Measurements from ENCODE around the gene MAT1A.
"Not testable (repeated sequence)": the region's sequence is repeated elsewhere in the genome, so short reads cannot be mapped to it uniquely, and the experiment has no call there.

MAT1A gene

GRCh38 chr10:80318742-80319141 lies 29.3 kb upstream of the MAT1A start:
- H3K27me3 ChIP-seq (ENCODE audit: insufficient read depth, low read length) = peaks cover 21% of the 10 kb centered on the region; the same call in 1 of the 2 replicates
- no peaks in the 10 kb centered on the region for H3K79me2 ChIP-seq (ENCODE audit: control insufficient read depth, insufficient read depth, low read length, unreplicated experiment)
- no peak overlapping the region for H3K4me3 ChIP-seq (ENCODE audit: low read depth, low read length)
- no peak overlapping the region for H3K27ac ChIP-seq (ENCODE audit: low read depth, low read length)
- peaks cover 1% of the 10 kb centered on the region for H3K4me1 ChIP-seq (ENCODE audit: control insufficient read depth, insufficient read depth, low read length, unreplicated experiment)
- no peak overlapping the region for H2AFZ ChIP-seq (ENCODE audit: low read length, unreplicated experiment)
- H3K36me3 ChIP-seq (ENCODE audit: insufficient read depth, low read length) = no peaks in the 10 kb centered on the region

DNA sequence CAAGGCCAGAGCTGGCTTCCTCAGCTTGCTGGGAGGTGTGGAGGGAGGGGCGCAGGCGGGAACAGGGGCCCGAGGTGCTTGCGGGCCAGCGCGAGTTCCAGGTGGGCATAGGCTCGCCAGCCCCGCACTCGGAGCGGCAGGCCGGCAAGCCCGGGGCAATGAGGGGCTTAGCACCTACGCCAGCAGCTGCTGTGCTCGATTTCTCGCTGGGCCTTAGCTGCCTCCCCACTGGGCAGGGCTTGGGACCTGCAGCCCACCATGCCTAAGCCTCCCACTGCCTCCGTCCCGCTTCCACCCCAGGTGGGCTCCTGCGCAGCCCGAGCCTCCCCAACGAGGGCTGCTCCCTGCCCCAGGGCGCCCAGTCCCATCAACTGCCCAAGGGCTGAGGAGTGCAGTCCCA lies 25.9 kb upstream of the MAT1A start:
- Histone ChIP-seq H3K27ac (ENCODE audit: low read depth, low read length) (no peak overlapping the region), H3K79me2 (ENCODE audit: control insufficient read depth, insufficient read depth, low read length, unreplicated experiment) (no peaks in the 10 kb centered on the region), H3K4me3 (ENCODE audit: low read depth, low read length) (no peak overlapping the region), H3K4me1 (ENCODE audit: control insufficient read depth, insufficient read depth, low read length, unreplicated experiment) (no peaks in the 10 kb centered on the region), H2AFZ (ENCODE audit: low read length, unreplicated experiment) (no peak overlapping the region), H3K36me3 (ENCODE audit: insufficient read depth, low read length) (no peaks in the 10 kb centered on the region), H3K27me3 (ENCODE audit: insufficient read depth, low read length) (peaks cover 16% of the 10 kb centered on the region; the same call in 1 of the 2 replicates)

GRCh38 chr10:80313523-80313922 lies 24.1 kb upstream of the MAT1A start:
- peaks cover 5% of the 10 kb centered on the region; the same call in 1 of the 2 replicates for H3K27me3 ChIP-seq (ENCODE audit: insufficient read depth, low read length)
- no peaks in the 10 kb centered on the region for H3K4me1 ChIP-seq (ENCODE audit: control insufficient read depth, insufficient read depth, low read length, unreplicated experiment)
- no peaks in the 10 kb centered on the region for H3K36me3 ChIP-seq (ENCODE audit: insufficient read depth, low read length)
- no peak overlapping the region for H3K27ac ChIP-seq (ENCODE audit: low read depth, low read length)
- no peak overlapping the region for H2AFZ ChIP-seq (ENCODE audit: low read length, unreplicated experiment)
- no peaks in the 10 kb centered on the region for H3K79me2 ChIP-seq (ENCODE audit: control insufficient read depth, insufficient read depth, low read length, unreplicated experiment)
- H3K4me3 ChIP-seq (ENCODE audit: low read depth, low read length) = no peak overlapping the region

- not testable (repeated sequence) for H3K4me3 ChIP-seq (ENCODE audit: low read depth, low read length); H3K79me2 ChIP-seq (ENCODE audit: control insufficient read depth, insufficient read depth, low read length, unreplicated experiment); H2AFZ ChIP-seq (ENCODE audit: low read length, unreplicated experiment); H3K4me1 ChIP-seq (ENCODE audit: control insufficient read depth, insufficient read depth, low read length, unreplicated experiment); H3K27me3 ChIP-seq (ENCODE audit: insufficient read depth, low read length); H3K27ac ChIP-seq (ENCODE audit: low read depth, low read length); H3K36me3 ChIP-seq (ENCODE audit: insufficient read depth, low read length)
Observed at GRCh38 chr10:80305989-80306388, 16.5 kb upstream of the MAT1A start.

DNA sequence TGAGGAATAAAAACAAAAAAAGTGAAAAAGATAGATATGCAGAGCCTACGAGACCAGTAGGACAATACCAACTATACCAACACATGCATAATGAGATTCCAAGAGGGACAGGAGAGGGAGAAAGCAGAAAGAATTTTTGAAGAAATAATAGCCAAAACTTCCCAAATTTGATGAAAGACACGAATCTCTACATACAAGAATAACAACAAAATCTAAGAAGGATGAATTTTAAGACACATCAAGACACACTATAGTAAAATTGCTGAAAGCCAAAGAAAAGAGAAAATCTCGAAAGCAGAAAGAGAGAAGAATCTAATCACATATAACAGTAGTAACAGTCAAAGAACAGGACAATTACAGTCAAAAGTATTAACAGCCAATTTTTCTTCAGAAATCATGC lies 7.5 kb upstream of the MAT1A start:
- Histone ChIP-seq H2AFZ (ENCODE audit: low read length, unreplicated experiment) (no peak overlapping the region), H3K27me3 (ENCODE audit: insufficient read depth, low read length) (peaks cover 50% of the 10 kb centered on the region), H3K4me1 (ENCODE audit: control insufficient read depth, insufficient read depth, low read length, unreplicated experiment) (no peaks in the 10 kb centered on the region), H3K27ac (ENCODE audit: low read depth, low read length) (no peak overlapping the region), H3K36me3 (ENCODE audit: insufficient read depth, low read length) (no peaks in the 10 kb centered on the region), H3K79me2 (ENCODE audit: control insufficient read depth, insufficient read depth, low read length, unreplicated experiment) (no peaks in the 10 kb centered on the region), H3K4me3 (ENCODE audit: low read depth, low read length) (no peak overlapping the region)

DNA sequence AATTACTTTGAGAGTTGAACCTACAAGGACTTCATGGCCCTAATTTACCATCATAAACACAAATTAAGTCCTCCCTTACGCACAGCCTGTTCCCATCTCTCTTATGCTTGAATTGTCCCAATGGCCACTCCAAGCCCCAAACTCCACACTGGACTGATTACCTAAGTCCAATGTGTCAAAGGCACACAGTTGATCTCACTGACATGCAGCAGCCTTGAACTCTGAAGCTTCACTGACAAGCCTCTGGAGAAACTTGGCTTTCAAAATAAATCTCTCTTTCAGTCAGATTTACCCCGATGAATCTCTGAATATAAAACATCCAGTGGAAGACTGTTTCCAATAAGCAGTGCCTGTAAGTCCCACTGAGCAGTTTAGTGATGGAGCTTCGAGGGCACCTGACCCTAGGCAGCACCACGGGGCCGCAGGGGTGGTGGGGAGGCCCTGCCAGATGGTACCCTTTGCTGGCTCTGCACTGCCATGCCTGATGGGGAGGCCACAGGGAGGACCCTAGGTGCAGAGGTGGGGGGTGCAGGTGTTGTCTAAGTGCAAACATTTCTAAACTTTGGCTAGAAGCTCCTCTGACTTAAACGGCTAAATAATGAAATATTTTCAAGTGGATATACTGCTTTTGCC lies 3.3 kb upstream of the MAT1A start:
- H3K4me1 ChIP-seq (ENCODE audit: control insufficient read depth, insufficient read depth, low read length, unreplicated experiment) = no peaks in the 10 kb centered on the region
- H3K27ac ChIP-seq (ENCODE audit: low read depth, low read length) = no peak overlapping the region

GRCh38 chr10:80290474-80291220 lies 1.2 kb upstream of the MAT1A start:
- peaks cover 92% of the 10 kb centered on the region for H3K27me3 ChIP-seq (ENCODE audit: insufficient read depth, low read length)

More for the DNA sequence above, 3.3 kb upstream of the MAT1A start:
- Histone ChIP-seq H3K36me3 (ENCODE audit: insufficient read depth, low read length) (no peaks in the 10 kb centered on the region), H3K4me3 (ENCODE audit: low read depth, low read length) (no peak overlapping the region), H3K27me3 (ENCODE audit: insufficient read depth, low read length) (peaks cover 75% of the 10 kb centered on the region), H2AFZ (ENCODE audit: low read length, unreplicated experiment) (no peak overlapping the region), H3K79me2 (ENCODE audit: control insufficient read depth, insufficient read depth, low read length, unreplicated experiment) (no peaks in the 10 kb centered on the region)

DNA sequence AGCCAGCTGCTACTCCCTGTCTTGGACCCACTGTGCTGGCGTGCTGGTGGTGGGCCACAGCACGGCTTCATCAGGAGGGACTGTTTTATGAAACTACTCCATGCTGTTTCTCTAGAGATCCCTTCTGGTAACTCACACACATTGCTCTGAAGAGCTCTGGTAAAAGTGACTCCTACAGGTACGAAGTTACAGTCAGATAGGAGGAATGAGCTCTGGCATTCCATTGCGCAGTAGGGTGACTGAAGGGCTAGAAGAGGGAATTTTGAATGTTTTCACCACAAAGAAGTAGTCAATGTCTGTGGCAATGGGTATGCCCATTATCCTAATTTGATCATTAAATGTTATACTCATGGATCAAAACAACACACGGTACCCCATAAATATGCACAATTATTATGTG lies 609 bp downstream of the MAT1A start:
- peaks cover 84% of the 10 kb centered on the region for H3K27me3 ChIP-seq (ENCODE audit: insufficient read depth, low read length)
- no peak overlapping the region for H2AFZ ChIP-seq (ENCODE audit: low read length, unreplicated experiment)
- H3K79me2 ChIP-seq (ENCODE audit: control insufficient read depth, insufficient read depth, low read length, unreplicated experiment) = no peaks in the 10 kb centered on the region
- no peaks in the 10 kb centered on the region for H3K36me3 ChIP-seq (ENCODE audit: insufficient read depth, low read length)
- no peaks in the 10 kb centered on the region for H3K4me1 ChIP-seq (ENCODE audit: control insufficient read depth, insufficient read depth, low read length, unreplicated experiment)
- no peak overlapping the region for H3K27ac ChIP-seq (ENCODE audit: low read depth, low read length)
- no peak overlapping the region for H3K4me3 ChIP-seq (ENCODE audit: low read depth, low read length)

More at GRCh38 chr10:80290474-80291220, 1.2 kb upstream of the MAT1A start:
- Histone ChIP-seq H2AFZ (ENCODE audit: low read length, unreplicated experiment) (no peak overlapping the region), H3K4me1 (ENCODE audit: control insufficient read depth, insufficient read depth, low read length, unreplicated experiment) (no peaks in the 10 kb centered on the region), H3K36me3 (ENCODE audit: insufficient read depth, low read length) (no peaks in the 10 kb centered on the region), H3K79me2 (ENCODE audit: control insufficient read depth, insufficient read depth, low read length, unreplicated experiment) (no peaks in the 10 kb centered on the region), H3K27ac (ENCODE audit: low read depth, low read length) (no peak overlapping the region), H3K4me3 (ENCODE audit: low read depth, low read length) (no peak overlapping the region)

- Histone ChIP-seq H3K27ac (ENCODE audit: low read depth, low read length) (no peak overlapping the region), H3K36me3 (ENCODE audit: insufficient read depth, low read length) (no peaks in the 10 kb centered on the region), H3K79me2 (ENCODE audit: control insufficient read depth, insufficient read depth, low read length, unreplicated experiment) (no peaks in the 10 kb centered on the region), H3K27me3 (ENCODE audit: insufficient read depth, low read length) (peaks cover 67% of the 10 kb centered on the region), H3K4me1 (ENCODE audit: control insufficient read depth, insufficient read depth, low read length, unreplicated experiment) (no peaks in the 10 kb centered on the region), H2AFZ (ENCODE audit: low read length, unreplicated experiment) (no peak overlapping the region), H3K4me3 (ENCODE audit: low read depth, low read length) (no peak overlapping the region)
Observed at GRCh38 chr10:80284522-80284921, 4.9 kb downstream of the MAT1A start.

DNA sequence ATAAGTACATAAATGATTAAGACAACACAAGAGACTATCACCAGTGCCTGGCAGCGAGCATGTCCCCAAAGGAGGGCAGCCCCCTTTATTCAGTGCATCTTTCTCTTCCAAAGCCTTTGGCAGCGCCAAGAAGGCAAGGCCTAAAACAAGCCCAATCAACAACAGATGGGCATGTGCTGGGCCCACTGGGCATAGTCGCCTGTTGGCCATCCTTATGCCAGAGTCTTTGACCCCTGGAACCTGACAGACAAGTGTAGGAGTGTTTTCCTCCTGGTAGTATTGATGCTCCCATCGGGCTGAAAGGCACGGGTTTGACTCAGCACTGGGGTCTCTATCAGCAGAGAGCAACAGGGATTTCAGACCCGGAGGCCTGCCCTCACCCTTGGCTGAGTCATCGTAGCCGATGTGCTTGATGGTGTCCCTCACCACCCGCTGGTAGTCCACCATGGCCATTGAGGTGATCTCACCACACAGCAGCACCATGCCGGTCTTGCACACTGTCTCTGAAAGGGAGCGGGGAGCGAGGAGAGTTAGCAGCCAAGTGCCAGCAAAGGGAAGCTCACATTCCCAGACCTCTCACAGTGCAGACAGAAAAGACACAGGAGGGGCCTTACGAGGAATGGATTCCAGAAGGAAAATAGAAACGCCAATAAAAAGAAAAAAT lies 5.8 kb downstream of the MAT1A start:
- no peak overlapping the region for H3K27ac ChIP-seq (ENCODE audit: low read depth, low read length)
- no peak overlapping the region for H3K4me3 ChIP-seq (ENCODE audit: low read depth, low read length)
- peaks cover 66% of the 10 kb centered on the region for H3K27me3 ChIP-seq (ENCODE audit: insufficient read depth, low read length)
- H3K36me3 ChIP-seq (ENCODE audit: insufficient read depth, low read length) = no peaks in the 10 kb centered on the region
- H2AFZ ChIP-seq (ENCODE audit: low read length, unreplicated experiment) = no peak overlapping the region
- H3K4me1 ChIP-seq (ENCODE audit: control insufficient read depth, insufficient read depth, low read length, unreplicated experiment) = no peaks in the 10 kb centered on the region
- no peaks in the 10 kb centered on the region for H3K79me2 ChIP-seq (ENCODE audit: control insufficient read depth, insufficient read depth, low read length, unreplicated experiment)
